Stimulated activated CD4-positive, alpha-beta T cell treated with anti-CD3 and anti-CD28 coated beads, TNF-alpha, amount 100 ng/mL, for 24 hours (primary cell): ENCODE results near the gene MBLAC1.

ENCODE experiments used
- DNase-seq, 3 experiments: peaks; one replicate each; pipeline ENCODE4 v3.0.0-alpha.2; 2020; ENCODE audit warnings: low read depth in 3 of 3

MBLAC1 gene

GRCh38 chr7:100095704-100096103, 31.1 kb upstream of the MBLAC1 start:
- no peak for DNase-seq

- no peak for DNase-seq
Measured at GRCh38 chr7:100098913-100099312, 27.9 kb upstream of the MBLAC1 start.

- DNase-seq: no peak
Measured at GRCh38 chr7:100099452-100099851, 27.3 kb upstream of the MBLAC1 start.

- peak; percentile 68 to 84 (median 74) for DNase-seq
Measured at GRCh38 chr7:100100420-100101015, 26.2 kb upstream of the MBLAC1 start.

- peak; percentile 95 to 99 (median 95) for DNase-seq
Measured at GRCh38 chr7:100101016-100101862, 25.5 kb upstream of the MBLAC1 start, which contains the start of the genes AP4M1 and MCM7. Gene AP4M1, plus strand, starts transcription at chr7:100101643. Its CDS starts 72 bp downstream, at chr7:100101715. Gene MCM7, minus strand, starts transcription at chr7:100101397. Its CDS starts 103 bp downstream, at chr7:100101294.

- DNase-seq: no peak
Measured at GRCh38 chr7:100102950-100103840, 23.6 kb upstream of the MBLAC1 start.

GRCh38 chr7:100105534-100105933, 21.2 kb upstream of the MBLAC1 start:
- DNase-seq: no peak

GRCh38 chr7:100106633-100107032, 20.1 kb upstream of the MBLAC1 start:
- DNase-seq: no peak

- no peak for DNase-seq
Measured at GRCh38 chr7:100107125-100107737, 19.5 kb upstream of the MBLAC1 start.

- no peak for DNase-seq
Measured at GRCh38 chr7:100107890-100108289, 18.9 kb upstream of the MBLAC1 start.

- DNase-seq: no peak
Measured at GRCh38 chr7:100109521-100110163, 17.1 kb upstream of the MBLAC1 start.

GRCh38 chr7:100111156-100111555, 15.6 kb upstream of the MBLAC1 start:
- no peak for DNase-seq

- DNase-seq: no peak
Measured at GRCh38 chr7:100111914-100112313, 14.9 kb upstream of the MBLAC1 start.

GRCh38 chr7:100115026-100115425, 11.7 kb upstream of the MBLAC1 start:
- DNase-seq: no peak

GRCh38 chr7:100118388-100119071, 8.2 kb upstream of the MBLAC1 start:
- no peak for DNase-seq

GRCh38 chr7:100119072-100119969, 7.4 kb upstream of the MBLAC1 start, which contains the start of the genes CNPY4 and TAF6:
Gene CNPY4, plus strand, starts transcription at chr7:100119634. Its CDS starts 111 bp downstream, at chr7:100119745.
Gene TAF6, minus strand, starts transcription at chr7:100119358. Its CDS starts 5,149 bp downstream, at chr7:100114209.
- DNase-seq: peak; percentile 89 to 95 (median 92)

- DNase-seq: peak in 2 of 3 experiments; percentile 45 to 62
Measured at GRCh38 chr7:100119970-100120732, 6.6 kb upstream of the MBLAC1 start.

- no peak for DNase-seq
Measured at GRCh38 chr7:100120733-100121036, 6.1 kb upstream of the MBLAC1 start.

- DNase-seq: no peak
Measured at GRCh38 chr7:100122067-100122466, 4.7 kb upstream of the MBLAC1 start.
